ENCODE data around the gene FIBCD1.

Gene FIBCD1, protein sequence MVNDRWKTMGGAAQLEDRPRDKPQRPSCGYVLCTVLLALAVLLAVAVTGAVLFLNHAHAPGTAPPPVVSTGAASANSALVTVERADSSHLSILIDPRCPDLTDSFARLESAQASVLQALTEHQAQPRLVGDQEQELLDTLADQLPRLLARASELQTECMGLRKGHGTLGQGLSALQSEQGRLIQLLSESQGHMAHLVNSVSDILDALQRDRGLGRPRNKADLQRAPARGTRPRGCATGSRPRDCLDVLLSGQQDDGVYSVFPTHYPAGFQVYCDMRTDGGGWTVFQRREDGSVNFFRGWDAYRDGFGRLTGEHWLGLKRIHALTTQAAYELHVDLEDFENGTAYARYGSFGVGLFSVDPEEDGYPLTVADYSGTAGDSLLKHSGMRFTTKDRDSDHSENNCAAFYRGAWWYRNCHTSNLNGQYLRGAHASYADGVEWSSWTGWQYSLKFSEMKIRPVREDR

DNA sequence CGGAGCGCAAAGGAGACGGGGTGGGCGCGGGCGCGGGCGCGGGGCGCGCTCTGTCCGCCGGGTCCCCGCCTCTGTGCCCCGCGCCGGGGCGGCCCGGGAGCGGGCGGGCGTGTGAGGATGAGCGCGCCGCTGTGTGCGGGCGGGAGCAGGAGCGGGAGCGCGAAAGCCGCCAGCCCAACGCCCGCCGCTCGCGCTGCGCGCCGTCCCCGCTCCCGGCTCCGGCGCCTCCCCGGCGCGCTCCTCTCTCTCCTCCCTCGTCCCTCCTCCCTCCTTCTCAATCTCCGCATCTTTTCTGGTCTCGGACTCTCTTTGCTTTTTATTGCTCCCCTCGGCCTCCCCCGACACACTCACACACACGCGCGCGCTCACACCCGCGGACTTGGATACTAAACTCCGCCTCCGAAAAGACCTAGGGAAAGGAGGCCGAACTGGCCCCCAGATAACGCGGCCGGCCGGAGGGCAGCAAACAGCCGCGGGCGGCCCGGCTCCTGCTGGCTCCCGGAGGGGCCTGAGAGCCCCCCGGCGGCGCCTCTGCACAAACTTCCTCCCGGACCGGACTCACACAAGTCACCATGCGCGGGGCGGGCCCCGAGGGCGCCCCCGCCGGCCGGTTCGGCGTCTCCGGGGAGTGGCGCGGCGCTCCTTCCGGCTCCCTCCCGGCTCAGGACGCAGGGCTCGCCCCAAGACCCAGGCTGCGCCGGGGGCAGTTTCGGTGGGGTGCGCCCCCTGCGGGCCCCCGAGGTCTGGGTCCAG, at the start of gene FIBCD1:
Gene FIBCD1, minus strand, starts transcription at position 596 of the 753 bp plus-strand sequence. CDS start 640 bp downstream, outside the sequence.
- DNase-seq, result no peak

- DNase-seq, result no peak
Measured at GRCh38 chr9:130988400-130988747, 49.3 kb upstream of the FIBCD1 start.

DNA sequence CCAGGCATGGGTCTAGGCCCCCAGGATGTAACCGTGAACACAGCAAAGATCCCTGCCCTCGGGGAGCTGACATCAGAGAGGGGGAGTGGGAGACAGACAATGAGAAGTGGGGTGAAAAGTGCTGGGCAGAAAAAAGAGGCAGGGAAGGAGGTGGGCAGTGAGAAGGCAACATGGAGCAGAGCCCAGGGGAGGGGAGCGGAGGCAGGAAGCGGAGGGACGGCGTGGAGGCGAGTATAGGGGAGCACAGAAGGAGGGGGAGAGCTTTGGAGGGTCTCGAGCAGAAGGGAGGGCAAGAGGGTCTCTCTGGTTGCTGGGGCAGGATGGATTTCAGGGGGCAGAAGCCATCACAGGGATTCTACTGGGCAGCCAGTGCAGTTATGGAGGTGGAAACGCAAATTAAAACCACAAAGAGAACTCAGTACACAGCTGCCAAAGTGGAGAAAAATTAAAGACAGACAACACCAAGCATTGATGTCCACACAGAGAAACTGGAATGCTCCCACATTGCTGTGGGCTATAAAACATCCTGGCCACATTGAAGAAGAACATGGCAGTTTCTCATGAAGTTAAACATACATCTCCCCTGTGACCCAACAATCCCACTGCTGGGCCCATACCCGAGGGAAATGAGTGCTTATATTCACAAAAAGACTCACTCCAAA, 48.8 kb upstream of the FIBCD1 start:
- no peak for DNase-seq

GRCh38 chr9:130987054-130987453, 48.0 kb upstream of the FIBCD1 start:
- DNase-seq, result no peak

GRCh38 chr9:130986356-130986965, 47.4 kb upstream of the FIBCD1 start:
- DNase-seq, result no peak

- DNase-seq, result no peak
Measured at GRCh38 chr9:130985606-130986162, 46.6 kb upstream of the FIBCD1 start.

DNA sequence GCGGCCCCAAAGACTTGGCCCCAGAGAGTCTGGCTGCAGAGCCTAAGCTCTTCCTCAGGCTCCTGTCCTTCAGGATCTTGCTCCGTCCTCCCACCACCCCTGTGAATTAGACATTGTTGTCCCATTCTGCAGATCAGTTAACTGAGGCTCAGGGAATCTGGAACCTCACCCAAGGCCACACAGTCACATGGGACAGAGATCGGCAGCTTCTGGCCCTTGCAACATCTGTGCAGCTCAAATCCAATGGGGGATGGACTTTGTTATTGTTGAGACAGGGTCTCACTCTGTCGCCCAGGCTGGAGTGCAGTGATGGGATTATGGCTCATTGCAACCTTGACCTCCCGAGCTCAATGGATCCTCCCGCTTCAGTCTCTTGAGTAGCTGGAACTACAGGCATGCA, 46.0 kb upstream of the FIBCD1 start:
- DNase-seq, result no peak

GRCh38 chr9:130984521-130984920, 45.5 kb upstream of the FIBCD1 start:
- DNase-seq, result no peak

DNA sequence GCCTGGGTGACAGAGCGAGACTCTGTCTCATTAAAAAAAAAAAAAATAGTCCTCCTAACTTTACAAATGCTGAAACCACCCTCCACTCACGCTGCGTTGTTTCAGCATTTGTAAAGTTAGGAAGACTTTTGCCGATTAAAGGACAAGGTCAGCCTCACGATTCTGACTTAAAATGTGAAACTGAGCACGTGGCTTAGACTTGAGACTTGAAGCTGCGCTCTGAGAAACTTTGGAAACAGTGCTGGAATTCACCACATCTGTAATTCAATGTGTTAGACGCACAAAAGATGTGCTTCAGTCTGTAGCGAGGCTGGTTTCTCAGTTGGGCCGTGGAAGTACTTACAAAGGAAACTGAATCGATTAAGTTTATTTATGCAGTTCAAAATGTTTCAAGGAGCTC, 44.9 kb upstream of the FIBCD1 start:
- DNase-seq, result no peak

- DNase-seq, result no peak
Measured at GRCh38 chr9:130983359-130983670, 44.3 kb upstream of the FIBCD1 start.

DNA sequence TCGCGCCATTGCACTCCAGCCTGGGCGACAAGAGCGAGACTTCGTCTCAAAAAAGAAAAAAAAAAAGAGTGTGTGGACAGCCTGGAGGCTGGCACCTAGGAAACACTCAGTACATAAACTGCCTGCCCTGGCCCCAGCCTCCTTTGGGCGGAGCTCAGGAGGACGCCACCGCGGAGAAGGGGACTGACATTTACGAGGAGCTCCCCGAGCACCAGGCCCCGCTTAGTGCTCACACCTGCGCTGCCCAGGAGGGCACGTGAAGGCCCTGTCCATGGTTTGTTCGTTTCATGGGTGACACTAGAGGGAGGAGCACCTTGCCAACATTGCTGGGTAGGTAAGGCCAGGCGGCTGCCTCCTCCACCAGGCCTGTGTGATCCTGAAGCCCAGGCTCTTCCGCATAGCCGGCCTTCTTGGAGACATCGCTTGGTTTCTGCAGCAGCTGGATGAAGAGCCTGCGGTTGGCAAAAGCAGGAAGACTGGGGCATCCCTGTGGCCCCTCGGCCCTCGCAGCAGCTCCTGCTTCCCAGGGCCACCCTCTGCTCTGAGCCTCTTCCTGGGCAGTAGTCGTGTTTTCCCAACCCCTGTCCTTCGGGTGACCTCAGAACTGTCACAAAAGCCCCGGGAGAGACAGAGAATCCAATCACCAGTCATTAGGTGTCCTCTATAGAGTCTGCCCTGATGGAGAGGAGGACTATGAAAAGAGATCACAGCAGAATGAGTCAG, 43.8 kb upstream of the FIBCD1 start:
- DNase-seq, result no peak

DNA sequence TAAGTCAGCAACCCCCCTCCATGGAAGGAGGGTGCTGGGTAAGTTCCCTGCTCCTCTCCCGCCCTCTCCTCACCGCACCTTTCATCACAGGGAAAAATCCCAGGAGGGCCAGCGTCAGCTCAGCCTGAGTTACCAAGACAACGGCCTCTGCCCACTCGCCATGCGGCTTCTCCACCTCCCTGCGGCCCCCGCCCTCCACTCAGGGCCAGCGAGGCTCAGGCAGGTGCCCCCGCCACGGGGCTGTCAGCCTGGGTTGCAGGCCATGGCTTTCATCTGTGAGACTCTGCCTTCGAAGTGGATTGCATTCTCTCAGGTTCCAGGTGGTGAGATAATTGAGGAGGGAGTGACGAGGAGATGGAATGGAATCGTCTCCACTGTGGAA, 42.7 kb upstream of the FIBCD1 start:
- peak; percentile 26 for DNase-seq

GRCh38 chr9:130981002-130981755, 42.1 kb upstream of the FIBCD1 start:
- no peak for DNase-seq

DNA sequence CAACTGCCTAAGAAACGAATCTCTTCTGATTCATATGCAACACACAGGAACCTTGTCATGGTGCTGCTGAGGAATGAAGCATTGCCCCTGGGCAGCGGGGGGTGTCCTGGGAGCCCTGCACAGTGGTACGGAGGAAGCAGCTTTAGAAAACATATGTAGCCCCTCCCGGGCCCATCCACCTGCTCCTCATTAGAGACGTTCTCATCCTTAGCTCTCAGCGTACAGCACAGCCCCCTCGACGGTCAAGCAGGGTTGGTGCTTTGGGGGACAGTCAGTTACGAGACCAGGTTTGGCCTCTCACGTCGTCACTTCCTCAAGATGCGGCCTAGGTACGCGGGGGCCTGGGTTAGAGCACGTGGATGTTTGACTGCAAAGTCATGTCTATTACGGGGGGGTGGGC, 41.5 kb upstream of the FIBCD1 start:
- DNase-seq, result no peak

DNA sequence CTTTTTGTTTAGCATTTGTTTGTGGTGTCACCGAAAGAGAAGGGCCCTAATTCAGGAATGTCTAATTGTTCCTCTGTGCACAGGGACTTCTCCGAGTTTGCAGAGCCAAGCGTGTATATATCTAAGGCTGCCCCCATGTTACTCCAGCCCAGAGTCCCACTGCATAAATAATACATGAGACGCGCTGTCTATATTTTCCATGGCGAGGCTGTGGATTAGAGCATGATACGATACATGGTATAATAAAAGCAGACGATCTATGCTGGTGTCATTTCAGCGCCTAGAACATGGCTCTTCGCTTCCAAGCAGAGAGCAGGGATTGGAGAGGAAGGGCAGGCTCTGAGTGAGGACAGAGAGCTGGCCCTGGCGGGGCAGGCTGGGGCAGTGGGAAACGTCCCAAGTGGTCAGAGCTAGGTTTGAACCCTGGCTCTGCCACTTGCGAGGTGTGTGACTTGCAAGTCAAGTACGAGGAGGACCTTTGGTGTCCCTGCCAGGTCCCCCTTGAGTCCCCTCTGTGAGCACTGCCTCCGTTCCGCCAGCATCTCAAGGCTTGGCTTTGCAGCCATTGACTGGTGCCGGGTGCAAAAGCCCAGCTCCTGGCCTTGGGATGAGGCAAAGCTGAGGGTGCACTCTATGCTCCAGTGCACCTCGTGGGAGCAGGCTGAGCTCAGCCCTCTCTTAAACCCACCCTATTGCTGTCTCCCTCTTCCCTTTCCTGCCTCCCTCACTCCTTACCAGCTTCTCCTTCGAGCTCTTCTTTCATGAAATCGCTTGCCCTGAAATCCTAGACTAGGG, 40.7 kb upstream of the FIBCD1 start:
- DNase-seq, result no peak

DNA sequence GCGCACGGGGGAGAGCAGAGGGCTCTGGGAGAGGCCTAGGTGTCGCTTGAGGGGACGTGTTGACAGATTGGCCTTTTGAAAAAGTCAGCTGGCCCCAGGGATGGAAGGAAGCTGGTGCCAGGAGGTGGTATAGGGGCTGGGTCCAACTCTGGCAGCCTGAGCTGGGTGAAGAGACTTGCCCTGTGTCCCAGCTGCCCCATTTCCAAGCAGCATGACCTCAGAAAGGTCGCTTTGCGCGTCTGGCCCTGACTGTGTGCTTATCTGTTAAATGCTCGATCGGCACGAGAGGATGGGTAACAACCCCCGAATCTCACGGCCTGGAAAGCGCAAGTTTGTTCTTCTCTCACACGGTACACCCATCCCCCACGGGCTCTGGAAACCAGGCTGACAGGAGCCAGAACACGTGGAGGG, 38.8 kb upstream of the FIBCD1 start:
- DNase-seq, result no peak

- DNase-seq, result no peak
Measured at GRCh38 chr9:130975932-130976841, 37.1 kb upstream of the FIBCD1 start.

DNA sequence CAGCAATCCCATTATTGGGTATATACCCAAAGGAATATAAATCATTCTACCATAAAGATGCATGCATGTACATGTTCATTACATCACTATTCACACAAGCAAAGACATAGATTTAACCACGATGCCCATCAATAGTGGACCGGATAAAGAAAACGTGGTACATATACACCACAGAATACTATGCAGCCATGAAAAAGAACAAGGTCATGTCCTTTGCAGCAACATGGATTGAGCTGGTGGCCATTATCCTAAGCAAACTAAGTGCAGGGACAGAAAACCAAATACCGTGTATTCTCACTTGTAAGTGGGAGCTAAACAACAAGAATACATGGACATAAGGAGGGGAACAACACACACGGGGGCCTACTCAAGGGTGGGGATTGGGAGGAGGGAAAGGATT, 36.1 kb upstream of the FIBCD1 start:
- DNase-seq, result no peak

- DNase-seq, result no peak
Measured at GRCh38 chr9:130974697-130975096, 35.6 kb upstream of the FIBCD1 start.
